T-cell (primary cell): ENCODE measurements around the gene VPS37D. TPM values are rescaled to one million over a fixed set of nuclear protein-coding genes. Genes with fewer than 3 reads are reported as not detected.

Experiments used
- ATAC-seq, 4 experiments: fragments of 200-7000 bp in 3 of 4; fragments of 150-1000 bp in 1 of 4; cut with Tn5 transposase; replicated peaks in 1 of 4; 1 replicate in 3 of 4; 2 replicates in 1 of 4; pipeline ENCODE4 v1.10.0; 2021; ENCODE audit warnings: moderate library complexity in 3 of 4, mild to moderate bottlenecking in 2 of 4, moderate number of reproducible peaks in 1 of 4
- CTCF ChIA-PET, 2 donors: fragments of 300-600 bp; sonication (Branson Sonifier 250); formaldehyde crosslinking; loops; one replicate each; lab custom pipeline; 2022; ENCODE audit warnings: antibody characterized with exemption in 2 of 2; lab: Charles Lee
- POLR2A ChIA-PET, 2 donors: fragments of 300-600 bp; sonication (Branson Sonifier 250); formaldehyde crosslinking; loops; one replicate each; lab custom pipeline; 2022; ENCODE audit warnings: antibody characterized with exemption in 2 of 2; lab: Charles Lee
- DNase-seq, 35 experiments: peaks; one replicate each; pipeline versions ENCODE4 v3.0.0 to v3.0.0-alpha.2; 2013 to 2023
- H3K27ac ChIP-seq: one replicate; pipeline ENCODE4 v1.5.1; 2013; ENCODE audit warnings: low read length
- H3K27me3 ChIP-seq, 2 experiments: replicated peaks in 1 of 2; 1 replicate in 1 of 2; 2 replicates in 1 of 2; pipeline versions ENCODE4 v1.6.1 to v1.7.0; 2013; ENCODE audit warnings: low read length in 1 of 2, mixed read lengths in 1 of 2; ENCODE audit not compliant: control insufficient read depth in 2 of 2, insufficient read depth in 2 of 2; ENCODE audit errors: extremely low read depth in 1 of 2
- H3K36me3 ChIP-seq, 2 donors: 1 replicate in 1 of 2; 2 replicates in 1 of 2; pipeline versions ENCODE4 v1.6.1 to v1.7.0; 2013; ENCODE audit warnings: low read length in 1 of 2; ENCODE audit not compliant: control insufficient read depth in 2 of 2, insufficient read depth in 1 of 2; ENCODE audit errors: extremely low read depth in 1 of 2
- H3K4me1 ChIP-seq, 2 experiments: 1 replicate in 1 of 2; 2 replicates in 1 of 2; pipeline versions ENCODE4 v1.6.1 to v1.7.0; 2013; ENCODE audit warnings: low read length in 2 of 2, mixed read lengths in 1 of 2; ENCODE audit not compliant: insufficient read depth in 2 of 2, control insufficient read depth in 1 of 2; ENCODE audit errors: extremely low read depth in 1 of 2
- H3K4me3 ChIP-seq, 2 donors: 1 replicate in 1 of 2; 2 replicates in 1 of 2; pipeline versions ENCODE4 v1.5.1 to v1.7.0; 2013; ENCODE audit warnings: mild to moderate bottlenecking in 2 of 2, low read length in 1 of 2, moderate library complexity in 1 of 2; ENCODE audit not compliant: control insufficient read depth in 1 of 2; ENCODE audit errors: extremely low read depth in 1 of 2
- H3K9me3 ChIP-seq: 2 replicates; pipeline ENCODE4 v1.7.0; 2013
- H3K27ac Mint-ChIP-seq, 2 donors: one replicate each; pipeline ENCODE4 v1.8.0; 2020 to 2021; ENCODE audit warnings: mild to moderate bottlenecking in 2 of 2, mixed read lengths in 2 of 2
- H3K27me3 Mint-ChIP-seq, 2 donors: one replicate each; pipeline ENCODE4 v1.8.0; 2021 to 2022; ENCODE audit warnings: mixed read lengths in 2 of 2
- H3K36me3 Mint-ChIP-seq: one replicate; pipeline ENCODE4 v1.8.0; 2021; ENCODE audit warnings: mixed read lengths
- H3K4me1 Mint-ChIP-seq, 3 donors: one replicate each; pipeline ENCODE4 v1.8.0; 2020 to 2022; ENCODE audit warnings: mixed read lengths in 3 of 3, mild to moderate bottlenecking in 1 of 3
- H3K4me3 Mint-ChIP-seq, 3 donors: one replicate each; pipeline ENCODE4 v1.8.0; 2020 to 2022; ENCODE audit warnings: mild to moderate bottlenecking in 3 of 3, mixed read lengths in 3 of 3, moderate library complexity in 3 of 3
- H3K9me3 Mint-ChIP-seq, 3 donors: one replicate each; pipeline ENCODE4 v1.8.0; 2020 to 2022; ENCODE audit warnings: mixed read lengths in 3 of 3
- WGBS: methylation state at CpG from one replicate; pipeline ENCODE4 v1.1.5; 2013; ENCODE audit warnings: missing lambda C conversion rate; ENCODE audit not compliant: insufficient coverage; 5-methylcytosine and 5-hydroxymethylcytosine counted together
- total RNA-seq, 35 experiments: library from RNA in 6 of 35; stranded (reverse) in 6 of 35; fragments of 120-200 nt in 1 of 35; gene quantifications; one replicate each; pipeline versions ENCODE4 v1.2.1 to v1.2.4 and lab custom pipeline; 2013 to 2026

The VPS37D gene
- total RNA-seq, 5 donors from 2014 or later (not counting 1 experiment from before 2014, with no cell fraction given), result 0.36 to 1.1 (median 0.57) TPM

GRCh38 chr7:73642834-73643233, 24.8 kb upstream of the VPS37D start:
- DNase-seq, result no peak

GRCh38 chr7:73644688-73645286, 22.8 kb upstream of the VPS37D start:
- Mint-ChIP-seq H3K27me3 (peaks cover 34 to 46% of the 10 kb centered on the region in 2 donors), H3K36me3 (no peaks in the 10 kb centered on the region), H3K4me1 (peaks cover 0 to 20% (median 11%) of the 10 kb centered on the region in 3 donors), H3K27ac (no peak overlapping the region), H3K9me3 (peaks cover 0 to 5% (median 0%) of the 10 kb centered on the region in 3 donors), H3K4me3 (no peak overlapping the region)
- ATAC-seq, result no peak
- no peaks in the 10 kb centered on the region for H3K9me3 ChIP-seq
- no peak overlapping the region for H3K4me3 ChIP-seq
- H3K36me3 ChIP-seq, result no peaks in the 10 kb centered on the region
- 54% methylated on average over 2 of the region's 5 CpGs for WGBS
- peaks cover 0 to 6% of the 10 kb centered on the region in 2 experiments for H3K4me1 ChIP-seq
- ChIA-PET CTCF (no interaction called here), POLR2A (no interaction called here)
- H3K27ac ChIP-seq, result no peak overlapping the region
- peaks cover 10 to 76% of the 10 kb centered on the region in 2 experiments for H3K27me3 ChIP-seq
- DNase-seq, result no peak

More at GRCh38 chr7:73642834-73643233, 24.8 kb upstream of the VPS37D start:
- Mint-ChIP-seq H3K4me1 (peaks cover 0 to 2% (median 0%) of the 10 kb centered on the region in 3 donors), H3K4me3 (no peak overlapping the region), H3K9me3 (peaks cover 0 to 5% (median 0%) of the 10 kb centered on the region in 3 donors), H3K27me3 (peaks cover 16 to 32% of the 10 kb centered on the region in 2 donors), H3K27ac (no peak overlapping the region), H3K36me3 (no peaks in the 10 kb centered on the region)
- Histone ChIP-seq H3K27ac (no peak overlapping the region), H3K4me3 (no peak overlapping the region), H3K27me3 (peaks cover 4 to 58% of the 10 kb centered on the region in 2 experiments), H3K9me3 (no peaks in the 10 kb centered on the region), H3K4me1 (peaks cover 0 to 1% of the 10 kb centered on the region in 2 experiments), H3K36me3 (no peaks in the 10 kb centered on the region)
- CTCF ChIA-PET, result interaction anchor here in 1 of 2 donors (0.6 kb wide), 1 partner anchor 9 kb away, joined by 4 read pairs; no protein-coding TSS in a partner anchor
- WGBS, result no CpG with 5 or more reads among the region's 2 CpGs
- ATAC-seq, result no peak
- POLR2A ChIA-PET, result interaction anchor here in 1 of 2 donors (0.6 kb wide), 1 partner anchor 13 kb away, joined by 5 read pairs; no protein-coding TSS in a partner anchor

- Mint-ChIP-seq H3K36me3 (no peaks in the 10 kb centered on the region), H3K27ac (no peak overlapping the region), H3K27me3 (peaks cover 41 to 55% of the 10 kb centered on the region in 2 donors), H3K4me3 (no peak overlapping the region), H3K4me1 (peaks cover 0 to 20% (median 11%) of the 10 kb centered on the region in 3 donors), H3K9me3 (peaks cover 0 to 5% (median 0%) of the 10 kb centered on the region in 3 donors)
- WGBS, result 33% methylated on average over 4 of the region's 4 CpGs
- no peaks in the 10 kb centered on the region for H3K36me3 ChIP-seq
- POLR2A ChIA-PET, result no interaction called here
- peaks cover 0 to 6% of the 10 kb centered on the region in 2 experiments for H3K4me1 ChIP-seq
- peaks cover 10 to 82% of the 10 kb centered on the region in 2 experiments for H3K27me3 ChIP-seq
- no peak for DNase-seq
- H3K4me3 ChIP-seq, result no peak overlapping the region
- ATAC-seq, result no peak
- H3K9me3 ChIP-seq, result no peaks in the 10 kb centered on the region
- CTCF ChIA-PET, result interaction anchor here in 1 of 2 donors (0.6 kb wide), 1 partner anchor 185 kb away, joined by 6 read pairs; no protein-coding TSS in a partner anchor
- H3K27ac ChIP-seq, result no peak overlapping the region
These were observed 21.9 kb upstream of the VPS37D start for GRCh38 chr7:73645643-73646174.

- Histone ChIP-seq H3K27me3 (peaks cover 16 to 84% of the 10 kb centered on the region in 2 experiments), H3K4me3 (no peak overlapping the region), H3K27ac (no peak overlapping the region), H3K4me1 (peaks cover 0 to 6% of the 10 kb centered on the region in 2 experiments), H3K9me3 (no peaks in the 10 kb centered on the region), H3K36me3 (no peaks in the 10 kb centered on the region)
- Mint-ChIP-seq H3K36me3 (no peaks in the 10 kb centered on the region), H3K9me3 (peaks cover 0 to under 1% (median 0%) of the 10 kb centered on the region in 3 donors), H3K27ac (no peak overlapping the region), H3K4me1 (peaks cover 0 to 20% (median 11%) of the 10 kb centered on the region in 3 donors), H3K27me3 (peaks cover 45 to 55% of the 10 kb centered on the region in 2 donors), H3K4me3 (peak overlapping the region in 2 of 3 donors; percentile 34 to 79)
- DNase-seq (no peak), ATAC-seq (no peak)
- WGBS, result 35% methylated on average over 11 of the region's 16 CpGs
- ChIA-PET POLR2A (interaction anchor here in 1 of 2 donors (0.6 kb wide), 1 partner anchor 28 kb away, joined by 8 read pairs; no protein-coding TSS in a partner anchor), CTCF (interaction anchor here in 1 of 2 donors (0.5 kb wide), 1 partner anchor 32 kb away, joined by 4 read pairs; no protein-coding TSS in a partner anchor)
These were observed 20.6 kb upstream of the VPS37D start for GRCh38 chr7:73646785-73647724.

GRCh38 chr7:73647725-73648592, 19.7 kb upstream of the VPS37D start:
- ATAC-seq (peak; percentile 79 to 90 (median 86)), DNase-seq (peak in 15 of 35 experiments; percentile 11 to 59 (median 24))
- 2% methylated on average over 52 of the region's 62 CpGs for WGBS
- Histone ChIP-seq H3K36me3 (no peaks in the 10 kb centered on the region), H3K27me3 (peaks cover 16 to 88% of the 10 kb centered on the region in 2 experiments), H3K27ac (no peak overlapping the region), H3K4me3 (peak overlapping the region; percentile 7 to 64), H3K9me3 (no peaks in the 10 kb centered on the region), H3K4me1 (peaks cover 0 to 6% of the 10 kb centered on the region in 2 experiments)
- no peaks in the 10 kb centered on the region for H3K36me3 Mint-ChIP-seq
- H3K4me3 Mint-ChIP-seq, result peak overlapping the region; percentile 36 to 79 (median 41)
- POLR2A ChIA-PET, result no interaction called here
- H3K27ac Mint-ChIP-seq, result no peak overlapping the region
- H3K4me1 Mint-ChIP-seq, result peaks cover 0 to 20% (median 11%) of the 10 kb centered on the region in 3 donors
- CTCF ChIA-PET, result no interaction called here
- peaks cover 50 to 62% of the 10 kb centered on the region in 2 donors for H3K27me3 Mint-ChIP-seq
- H3K9me3 Mint-ChIP-seq, result no peaks in the 10 kb centered on the region
